B cell (primary cell): ENCODE data around the gene HINT1. TPM values are rescaled to one million over a fixed set of nuclear protein-coding genes. Genes with fewer than 3 reads are reported as not detected.

Experiments
- ATAC-seq: fragments of 200-7000 bp; cut with Tn5 transposase; one replicate; pipeline ENCODE4 v1.10.0; 2021; ENCODE audit warnings: low read depth, mild to moderate bottlenecking, moderate number of reproducible peaks, moderate library complexity
- CTCF ChIA-PET: fragments of 350-600 bp; sonication (Branson Sonifier 250); formaldehyde crosslinking; loops from one replicate; lab custom pipeline; 2021; ENCODE audit warnings: antibody characterized with exemption, inconsistent platforms; lab: Charles Lee
- POLR2A ChIA-PET: fragments of 350-600 bp; sonication (Branson Sonifier 250); formaldehyde crosslinking; loops from one replicate; lab custom pipeline; 2021; ENCODE audit warnings: antibody characterized with exemption; lab: Charles Lee
- DNase-seq: peaks from one replicate; pipeline ENCODE4 v3.0.0; 2013
- H2AFZ ChIP-seq: 2 replicates; pipeline ENCODE4 v1.6.1; 2012; ENCODE audit warnings: mild to moderate bottlenecking, low read depth, low read length; ENCODE audit not compliant: insufficient read depth, poor library complexity, severe bottlenecking
- H3K27ac ChIP-seq, 2 donors: 1 replicate in 1 of 2; 2 replicates in 1 of 2; pipeline ENCODE4 v1.5.1; 2012 to 2013; ENCODE audit warnings: low read length in 2 of 2, mild to moderate bottlenecking in 2 of 2, moderate library complexity in 1 of 2
- H3K27me3 ChIP-seq, 4 experiments: fragments of 200-600 bp in 1 of 4; sonication (generic) in 1 of 4; replicated peaks in 1 of 4; 1 replicate in 2 of 4; 2 replicates in 2 of 4; pipeline versions ENCODE4 v1.6.1 to v1.7.0; 2013 to 2016; ENCODE audit warnings: low read length in 3 of 4, mild to moderate bottlenecking in 2 of 4, mixed read lengths in 1 of 4, moderate library complexity in 1 of 4; ENCODE audit not compliant: insufficient read depth in 4 of 4, control insufficient read depth in 3 of 4; ENCODE audit errors: control extremely low read depth in 1 of 4
- H3K36me3 ChIP-seq, 2 experiments: replicated peaks in 1 of 2; 1 replicate in 1 of 2; 2 replicates in 1 of 2; pipeline versions ENCODE4 v1.6.1 to v1.7.1; 2013; ENCODE audit warnings: low read length in 1 of 2; ENCODE audit not compliant: insufficient read depth in 2 of 2, control insufficient read depth in 1 of 2; ENCODE audit errors: control extremely low read depth in 1 of 2, extremely low read depth in 1 of 2
- H3K4me1 ChIP-seq, 2 donors: fragments of 200-600 bp in 1 of 2; sonication (generic) in 1 of 2; 1 replicate in 1 of 2; 2 replicates in 1 of 2; pipeline versions ENCODE4 v1.5.1 to v1.6.1; 2013 to 2017; ENCODE audit warnings: low read length in 2 of 2; ENCODE audit not compliant: control insufficient read depth in 2 of 2, insufficient read depth in 2 of 2
- H3K4me2 ChIP-seq: replicated peaks from 2 replicates; pipeline ENCODE3; 2012; ENCODE audit warnings: mild to moderate bottlenecking, low read depth, low read length; ENCODE audit not compliant: poor library complexity, severe bottlenecking
- H3K4me3 ChIP-seq, 5 experiments: fragments of 200-600 bp in 1 of 5; sonication (generic) in 1 of 5; 1 replicate in 3 of 5; 2 replicates in 2 of 5; pipeline versions ENCODE4 v1.5.1 to v1.7.0; 2011 to 2016; ENCODE audit warnings: low read length in 4 of 5, mild to moderate bottlenecking in 4 of 5, low read depth in 2 of 5, control low read depth in 1 of 5, moderate library complexity in 1 of 5; ENCODE audit not compliant: insufficient read depth in 1 of 5; ENCODE audit errors: control extremely low read depth in 1 of 5, extremely low read depth in 1 of 5
- H3K79me2 ChIP-seq: fragments of 200-600 bp; sonication (generic); one replicate; pipeline ENCODE4 v1.6.0; 2016; ENCODE audit warnings: low read length; ENCODE audit not compliant: control insufficient read depth, insufficient read depth
- H3K9ac ChIP-seq: fragments of 200-600 bp; sonication (generic); 2 replicates; pipeline ENCODE4 v1.6.1; 2017; ENCODE audit warnings: mild to moderate bottlenecking, low read length, moderate library complexity
- H3K9me3 ChIP-seq, 3 donors: one replicate each; pipeline versions ENCODE4 v1.6.1 to v1.7.1; 2013; ENCODE audit warnings: low read length in 2 of 3; ENCODE audit not compliant: control insufficient read depth in 2 of 3, insufficient read depth in 1 of 3; ENCODE audit errors: control extremely low read depth in 1 of 3
- H4K20me1 ChIP-seq: 2 replicates; pipeline ENCODE4 v1.6.0; 2012; ENCODE audit warnings: mild to moderate bottlenecking, low read length; ENCODE audit not compliant: insufficient read depth, control insufficient read depth, poor library complexity, severe bottlenecking
- H3K27ac Mint-ChIP-seq: one replicate; pipeline ENCODE4 v1.8.0; 2021; ENCODE audit warnings: mixed read lengths
- H3K27me3 Mint-ChIP-seq: one replicate; pipeline ENCODE4 v1.8.0; 2021; ENCODE audit warnings: mixed read lengths
- H3K4me1 Mint-ChIP-seq: one replicate; pipeline ENCODE4 v1.8.0; 2021; ENCODE audit warnings: mixed read lengths
- H3K4me3 Mint-ChIP-seq: one replicate; pipeline ENCODE4 v1.8.0; 2021; ENCODE audit warnings: mixed read lengths
- H3K9me3 Mint-ChIP-seq: one replicate; pipeline ENCODE4 v1.8.0; 2022; ENCODE audit warnings: mixed read lengths; ENCODE audit not compliant: insufficient read depth
- EZH2 ChIP-seq: IDR thresholded peaks from 2 replicates; pipeline ENCODE4 v1.6.1; 2012; ENCODE audit warnings: borderline replicate concordance, low read depth, mild to moderate bottlenecking, moderate library complexity, low read length; ENCODE audit not compliant: insufficient read depth, poor library complexity, severe bottlenecking
- WGBS: methylation state at CpG from one replicate; pipeline ENCODE4 v1.1.5; 2013; ENCODE audit warnings: missing lambda C conversion rate; ENCODE audit not compliant: insufficient coverage; 5-methylcytosine and 5-hydroxymethylcytosine counted together
- intact Hi-C: fragments of 100-400 bp; cut with micrococcal nuclease; formaldehyde crosslinking; loops from one replicate; pipeline ENCODE4 v1.10.0; 2022
- polyA minus RNA-seq: library from RNA; depleted of rRNA, polyadenylated mRNA; stranded (reverse); fragments of >200 nt; gene quantifications from 2 replicates; pipeline ENCODE4 v1.2.3, GENCODE V29; 2012
- polyA plus RNA-seq: library from polyadenylated mRNA; depleted of rRNA; stranded (reverse); fragments of >200 nt; gene quantifications from 2 replicates; pipeline ENCODE4 v1.2.3, GENCODE V29; 2012
- total RNA-seq, 2 donors: library from RNA; stranded (reverse); fragments of 120-200 nt in 1 of 2; gene quantifications; 1 replicate in 1 of 2; 2 replicates in 1 of 2; pipeline versions ENCODE4 v1.2.3 to v1.2.4, GENCODE V29; 2013 to 2022
- TF ChIP-seq, protein P1 (sequence below): fragments of 200-600 bp; IDR thresholded peaks from one replicate; pipeline ENCODE4 v1.8.0; 2022; ENCODE audit warnings: antibody characterized with exemption, mild to moderate bottlenecking

The HINT1 gene
- total RNA-seq = 180 and 206 TPM in 2 replicates
- total RNA-seq (2013) = 313 TPM
- 289 and 319 TPM in 2 replicates for polyA plus RNA-seq
- polyA minus RNA-seq = 65.2 and 122 TPM in 2 replicates

DNA sequence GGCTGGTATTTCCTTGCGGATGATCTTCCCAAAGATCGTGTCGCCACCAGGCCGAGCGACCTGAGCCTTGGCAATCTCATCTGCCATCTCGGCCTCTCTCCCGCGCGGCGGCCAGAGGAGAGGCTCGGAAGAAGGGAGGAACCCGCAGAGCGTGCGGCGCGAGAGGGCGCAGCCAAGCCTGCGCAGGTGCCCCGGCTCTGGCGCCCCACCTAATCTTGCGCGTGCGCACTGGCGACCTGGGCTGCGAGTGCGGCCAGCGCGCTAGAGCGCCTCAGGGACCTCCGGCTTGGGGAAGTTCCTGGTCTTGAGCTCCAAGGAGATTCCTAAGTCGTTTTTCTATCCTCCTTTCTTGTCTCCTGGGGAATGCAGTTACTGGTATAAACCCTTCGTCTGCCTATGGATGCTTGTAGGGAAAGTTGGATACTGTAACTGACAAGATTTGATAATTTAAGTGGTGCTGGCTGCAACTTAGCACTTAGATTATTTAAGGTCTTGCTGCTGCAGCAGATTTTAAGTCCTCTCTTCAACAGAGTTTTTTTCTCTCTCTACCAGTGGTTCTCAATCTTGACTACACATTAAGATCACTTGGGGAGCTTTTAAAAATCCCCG is at the start of gene HINT1:
Gene HINT1, minus strand, starts transcription at position 138 of the 609 bp plus-strand sequence. Its CDS starts 51 bp downstream, at position 87.
- TF ChIP-seq EZH2 = no peak
- TF ChIP-seq, protein P1, sequence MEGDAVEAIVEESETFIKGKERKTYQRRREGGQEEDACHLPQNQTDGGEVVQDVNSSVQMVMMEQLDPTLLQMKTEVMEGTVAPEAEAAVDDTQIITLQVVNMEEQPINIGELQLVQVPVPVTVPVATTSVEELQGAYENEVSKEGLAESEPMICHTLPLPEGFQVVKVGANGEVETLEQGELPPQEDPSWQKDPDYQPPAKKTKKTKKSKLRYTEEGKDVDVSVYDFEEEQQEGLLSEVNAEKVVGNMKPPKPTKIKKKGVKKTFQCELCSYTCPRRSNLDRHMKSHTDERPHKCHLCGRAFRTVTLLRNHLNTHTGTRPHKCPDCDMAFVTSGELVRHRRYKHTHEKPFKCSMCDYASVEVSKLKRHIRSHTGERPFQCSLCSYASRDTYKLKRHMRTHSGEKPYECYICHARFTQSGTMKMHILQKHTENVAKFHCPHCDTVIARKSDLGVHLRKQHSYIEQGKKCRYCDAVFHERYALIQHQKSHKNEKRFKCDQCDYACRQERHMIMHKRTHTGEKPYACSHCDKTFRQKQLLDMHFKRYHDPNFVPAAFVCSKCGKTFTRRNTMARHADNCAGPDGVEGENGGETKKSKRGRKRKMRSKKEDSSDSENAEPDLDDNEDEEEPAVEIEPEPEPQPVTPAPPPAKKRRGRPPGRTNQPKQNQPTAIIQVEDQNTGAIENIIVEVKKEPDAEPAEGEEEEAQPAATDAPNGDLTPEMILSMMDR = no peak
- H3K4me3 ChIP-seq = peak within 1 kb of the TSS; percentile 69 to 96 (median 94)
- H3K27me3 ChIP-seq = no peaks in the 10 kb centered on the region
- peaks cover 20% of the 10 kb centered on the region for H4K20me1 ChIP-seq
- no peaks in the 10 kb centered on the region for H3K27me3 Mint-ChIP-seq
- H3K4me2 ChIP-seq = peak within 1 kb of the TSS; percentile 74
- H3K4me1 Mint-ChIP-seq = peaks cover 41% of the 10 kb centered on the region
- H2AFZ ChIP-seq = peak within 1 kb of the TSS; percentile 85
- ChIA-PET POLR2A (interaction anchor here (0.9 kb wide), 1 partner anchor 99 kb away, joined by 4 read pairs; the partner anchor contains the start of gene CDC42SE2), CTCF (interaction anchor here (0.6 to 1.3 kb wide), 5 partner anchors 9 to 217 kb away, joined by 3 to 16 read pairs (median 3); partner anchors contain the start of gene CDC42SE2)
- ATAC-seq = peak; percentile 80
- peak within 1 kb of the TSS; percentile 98 for H3K27ac Mint-ChIP-seq
- no peaks in the 10 kb centered on the region for H3K9me3 ChIP-seq
- H3K9ac ChIP-seq = peak within 1 kb of the TSS; percentile 94
- under 1% methylated on average over 32 of the region's 33 CpGs for WGBS
- no peaks in the 10 kb centered on the region for H3K9me3 Mint-ChIP-seq
- H3K79me2 ChIP-seq = peaks cover 41% of the 10 kb centered on the region
- H3K4me1 ChIP-seq = peaks cover 20 to 23% of the 10 kb centered on the region in 2 donors
- peak within 1 kb of the TSS; percentile 82 to 92 for H3K27ac ChIP-seq
- peak; percentile 96 for DNase-seq
- H3K4me3 Mint-ChIP-seq = peak within 1 kb of the TSS; percentile 90
- H3K36me3 ChIP-seq = peaks cover 0 to 20% of the 10 kb centered on the region in 2 experiments
- intact Hi-C loops = loop anchor here (1.0 to 10.0 kb wide), 4 partner anchors 44 to 470 kb away; partner anchors contain the start of gene RAPGEF6
